ENCODE results near the gene SYT9. TPM values are rescaled to one million over a fixed set of nuclear protein-coding genes. Genes with fewer than 3 reads are reported as not detected.

The SYT9 gene
- total RNA-seq, 3 donors from 2014 or later (not counting 1 experiment from before 2014, with no cell fraction given): not detected

DNA sequence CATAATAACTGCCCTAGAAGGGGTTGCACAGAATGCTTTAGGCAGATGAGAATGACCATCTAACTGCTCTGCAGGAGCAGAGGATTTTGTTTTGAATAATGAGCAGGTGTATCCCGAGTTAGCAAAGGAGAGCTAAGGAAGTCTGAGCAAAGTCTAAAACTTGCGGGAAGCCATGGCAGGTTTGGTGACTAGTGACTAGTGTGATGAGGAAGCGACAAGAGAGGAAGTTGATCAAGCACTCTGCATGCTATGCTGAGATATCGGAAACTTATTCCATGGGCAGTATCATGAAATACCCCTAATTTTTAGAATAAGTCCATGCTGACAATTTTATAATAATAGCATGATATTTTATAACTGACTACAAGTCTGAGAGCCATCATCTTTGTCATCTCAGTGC is 246.5 kb downstream of the SYT9 start:
- Mint-ChIP-seq H3K9me3 (no peaks in the 10 kb centered on the region), H3K27me3 (ENCODE audit: low read depth in 2 of 2) (no peaks in the 10 kb centered on the region), H3K4me3 (no peak overlapping the region), H3K36me3 (no peaks in the 10 kb centered on the region), H3K4me1 (peaks cover 7 to 12% of the 10 kb centered on the region in 2 donors), H3K27ac (no peak overlapping the region)
- TF ChIP-seq, protein P1, sequence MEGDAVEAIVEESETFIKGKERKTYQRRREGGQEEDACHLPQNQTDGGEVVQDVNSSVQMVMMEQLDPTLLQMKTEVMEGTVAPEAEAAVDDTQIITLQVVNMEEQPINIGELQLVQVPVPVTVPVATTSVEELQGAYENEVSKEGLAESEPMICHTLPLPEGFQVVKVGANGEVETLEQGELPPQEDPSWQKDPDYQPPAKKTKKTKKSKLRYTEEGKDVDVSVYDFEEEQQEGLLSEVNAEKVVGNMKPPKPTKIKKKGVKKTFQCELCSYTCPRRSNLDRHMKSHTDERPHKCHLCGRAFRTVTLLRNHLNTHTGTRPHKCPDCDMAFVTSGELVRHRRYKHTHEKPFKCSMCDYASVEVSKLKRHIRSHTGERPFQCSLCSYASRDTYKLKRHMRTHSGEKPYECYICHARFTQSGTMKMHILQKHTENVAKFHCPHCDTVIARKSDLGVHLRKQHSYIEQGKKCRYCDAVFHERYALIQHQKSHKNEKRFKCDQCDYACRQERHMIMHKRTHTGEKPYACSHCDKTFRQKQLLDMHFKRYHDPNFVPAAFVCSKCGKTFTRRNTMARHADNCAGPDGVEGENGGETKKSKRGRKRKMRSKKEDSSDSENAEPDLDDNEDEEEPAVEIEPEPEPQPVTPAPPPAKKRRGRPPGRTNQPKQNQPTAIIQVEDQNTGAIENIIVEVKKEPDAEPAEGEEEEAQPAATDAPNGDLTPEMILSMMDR (IDR thresholded peaks at IDR 0.05): no peak
- 16% methylated on average over 3 of the region's 4 CpGs for WGBS (ENCODE audit: insufficient coverage)
- DNase-seq: no peak
- H3K4me1 ChIP-seq (ENCODE audit: control insufficient read depth, insufficient read depth, low read length): peaks cover 4% of the 10 kb centered on the region
- intact Hi-C loops (cut with micrococcal nuclease): no loop called here
- H3K27me3 ChIP-seq (ENCODE audit: control insufficient read depth, insufficient read depth, low read length): no peaks in the 10 kb centered on the region
- H3K36me3 ChIP-seq (ENCODE audit: control insufficient read depth, insufficient read depth, low read length): no peaks in the 10 kb centered on the region
- H3K27ac ChIP-seq (ENCODE audit: low read length): no peak overlapping the region
- no peaks in the 10 kb centered on the region for H3K9me3 ChIP-seq (ENCODE audit: control insufficient read depth, insufficient read depth, low read length)
- no peak for ATAC-seq
- H3K4me3 ChIP-seq (ENCODE audit: low read length): no peak overlapping the region

DNA sequence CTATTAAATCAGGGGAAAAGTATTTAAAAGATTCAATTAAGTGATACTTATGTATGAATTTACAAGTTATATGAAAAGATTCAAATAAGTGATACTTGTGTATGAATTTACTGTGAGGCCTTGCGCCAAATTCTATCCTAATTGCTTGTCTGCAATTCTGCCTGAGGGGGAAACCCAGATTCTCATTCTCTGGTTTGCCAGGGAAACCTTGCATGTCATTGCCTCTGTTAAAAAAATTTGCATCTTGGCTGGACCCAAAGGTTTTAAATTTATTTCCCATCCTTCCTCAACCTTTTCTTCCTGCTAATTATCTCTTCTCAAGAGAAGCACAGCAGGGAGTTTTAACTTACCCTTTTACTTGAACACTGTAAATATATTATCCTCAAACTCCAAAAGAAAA is 247.4 kb downstream of the SYT9 start:
- WGBS (ENCODE audit: insufficient coverage): 100% methylated on average over 1 of the region's 1 CpG

DNA sequence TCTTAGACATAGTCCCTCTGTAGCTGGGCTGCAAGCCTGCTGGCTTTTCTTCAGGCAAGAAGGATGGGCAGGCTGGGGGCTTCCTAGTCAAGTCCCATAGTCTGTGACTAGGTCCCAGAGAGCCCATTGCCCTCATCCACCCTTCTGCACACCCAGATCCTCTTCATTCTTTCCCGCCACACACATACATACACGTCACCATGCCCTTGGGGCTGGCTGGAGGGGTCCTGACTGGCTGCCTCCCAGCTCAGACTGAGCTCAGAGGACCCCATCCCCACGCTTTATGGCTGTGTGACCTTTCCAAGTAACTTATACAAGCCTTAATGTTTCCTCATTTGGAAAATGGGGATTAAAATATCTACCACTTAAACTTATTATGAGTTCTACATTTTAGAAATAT is 248.5 kb downstream of the SYT9 start:
- no peak for ATAC-seq
- intact Hi-C loops (cut with micrococcal nuclease): no loop called here
- Histone ChIP-seq H3K4me1 (ENCODE audit: control insufficient read depth, insufficient read depth, low read length) (peaks cover 4% of the 10 kb centered on the region), H3K9me3 (ENCODE audit: control insufficient read depth, insufficient read depth, low read length) (no peaks in the 10 kb centered on the region), H3K4me3 (ENCODE audit: low read length) (no peak overlapping the region), H3K27me3 (ENCODE audit: control insufficient read depth, insufficient read depth, low read length) (no peaks in the 10 kb centered on the region), H3K27ac (ENCODE audit: low read length) (no peak overlapping the region), H3K36me3 (ENCODE audit: control insufficient read depth, insufficient read depth, low read length) (no peaks in the 10 kb centered on the region)
- Mint-ChIP-seq H3K4me3 (no peak overlapping the region), H3K9me3 (no peaks in the 10 kb centered on the region), H3K27ac (no peak overlapping the region), H3K4me1 (peaks cover 7 to 12% of the 10 kb centered on the region in 2 donors), H3K27me3 (ENCODE audit: low read depth in 2 of 2) (no peaks in the 10 kb centered on the region), H3K36me3 (no peaks in the 10 kb centered on the region)
- 94% methylated on average over 3 of the region's 3 CpGs for WGBS (ENCODE audit: insufficient coverage)
- no peak for DNase-seq
- TF ChIP-seq, protein P1 (IDR thresholded peaks at IDR 0.05): no peak

More for the DNA sequence above, 247.4 kb downstream of the SYT9 start:
- ATAC-seq (no peak), DNase-seq (no peak)
- H3K27me3 ChIP-seq (ENCODE audit: control insufficient read depth, insufficient read depth, low read length): no peaks in the 10 kb centered on the region
- H3K4me1 ChIP-seq (ENCODE audit: control insufficient read depth, insufficient read depth, low read length): peaks cover 4% of the 10 kb centered on the region
- no peaks in the 10 kb centered on the region for H3K27me3 Mint-ChIP-seq (ENCODE audit: low read depth in 2 of 2)
- no peak overlapping the region for H3K27ac Mint-ChIP-seq
- H3K4me1 Mint-ChIP-seq: peaks cover 7 to 12% of the 10 kb centered on the region in 2 donors
- no peaks in the 10 kb centered on the region for H3K9me3 Mint-ChIP-seq
- TF ChIP-seq, protein P1 (IDR thresholded peaks at IDR 0.05): no peak
- H3K27ac ChIP-seq (ENCODE audit: low read length): no peak overlapping the region
- no peak overlapping the region for H3K4me3 ChIP-seq (ENCODE audit: low read length)
- H3K4me3 Mint-ChIP-seq: no peak overlapping the region
- H3K9me3 ChIP-seq (ENCODE audit: control insufficient read depth, insufficient read depth, low read length): no peaks in the 10 kb centered on the region
- intact Hi-C loops (cut with micrococcal nuclease): no loop called here
- H3K36me3 ChIP-seq (ENCODE audit: control insufficient read depth, insufficient read depth, low read length): no peaks in the 10 kb centered on the region
- no peaks in the 10 kb centered on the region for H3K36me3 Mint-ChIP-seq

DNA sequence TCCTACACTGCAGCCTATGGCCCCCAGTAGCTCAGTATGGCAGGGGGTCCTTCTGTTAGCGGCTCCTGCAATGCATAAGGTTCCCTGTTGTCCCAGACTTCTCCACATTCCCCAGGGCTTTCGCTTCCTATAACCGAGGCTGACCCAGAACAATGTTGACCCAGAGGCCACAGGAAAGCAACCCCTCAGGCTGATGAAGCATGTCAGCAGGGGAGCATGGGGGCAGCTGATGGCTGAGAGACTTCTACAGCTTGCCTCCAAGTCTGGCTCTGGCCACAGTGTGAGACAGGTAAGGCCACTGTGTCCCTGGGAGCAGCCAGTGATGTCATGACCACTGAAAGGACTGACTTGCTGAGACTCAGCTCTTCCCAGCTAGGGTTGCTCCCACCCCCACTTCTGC is 249.5 kb downstream of the SYT9 start:
- TF ChIP-seq, protein P1 (IDR thresholded peaks at IDR 0.05): no peak
- Mint-ChIP-seq H3K36me3 (no peaks in the 10 kb centered on the region), H3K27ac (no peak overlapping the region), H3K27me3 (ENCODE audit: low read depth in 2 of 2) (no peaks in the 10 kb centered on the region), H3K4me1 (peaks cover 3 to 4% of the 10 kb centered on the region in 2 donors), H3K9me3 (no peaks in the 10 kb centered on the region), H3K4me3 (no peak overlapping the region)
- intact Hi-C loops (cut with micrococcal nuclease): no loop called here
- Histone ChIP-seq H3K4me1 (ENCODE audit: control insufficient read depth, insufficient read depth, low read length) (no peaks in the 10 kb centered on the region), H3K4me3 (ENCODE audit: low read length) (no peak overlapping the region), H3K9me3 (ENCODE audit: control insufficient read depth, insufficient read depth, low read length) (no peaks in the 10 kb centered on the region), H3K27me3 (ENCODE audit: control insufficient read depth, insufficient read depth, low read length) (no peaks in the 10 kb centered on the region), H3K36me3 (ENCODE audit: control insufficient read depth, insufficient read depth, low read length) (no peaks in the 10 kb centered on the region), H3K27ac (ENCODE audit: low read length) (no peak overlapping the region)
- ATAC-seq: no peak
- DNase-seq: no peak
- 98% methylated on average over 3 of the region's 3 CpGs for WGBS (ENCODE audit: insufficient coverage)
